GM21717 (cell line): ENCODE measurements around the gene SRD5A2.

Experiments used
- ATAC-seq: cut with Tn5 transposase; IDR thresholded peaks from one replicate; pipeline ENCODE4 v1.9.1; 2021; ENCODE audit warnings: mild to moderate bottlenecking, moderate library complexity; ENCODE audit not compliant: unreplicated experiment

SRD5A2 gene

DNA sequence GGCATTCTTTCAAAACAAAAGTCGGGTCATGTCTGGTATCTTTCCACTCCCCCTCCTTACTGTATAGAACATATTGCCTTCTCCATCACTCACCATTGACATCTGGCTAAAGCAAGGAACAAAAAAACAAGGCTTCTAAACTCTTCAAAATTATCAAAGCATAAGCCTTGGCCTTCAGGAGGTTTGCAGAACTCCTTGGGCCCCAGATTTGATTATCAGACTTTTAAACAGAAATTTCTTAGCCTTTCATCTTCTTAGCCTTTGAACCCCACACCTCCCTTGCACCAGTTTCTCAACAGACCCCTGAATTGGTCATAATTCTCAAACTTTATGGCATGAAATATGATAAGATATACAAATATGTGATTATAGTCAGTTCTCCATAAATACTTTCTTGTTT, 106.4 kb downstream of the SRD5A2 start:
- ATAC-seq, result no peak
